SKM-1 treated with dmso at 0.1 percent for 144 hours (cell line): ENCODE measurements around the gene REEP2.
A peak's percentile ranks its signal among the peaks of the same experiment; 100 is the strongest.

ENCODE experiments used
- DNase-seq: peaks from one replicate; lab custom pipeline; 2025; ENCODE audit not compliant: unreplicated experiment; lab: John Stamatoyannopoulos, UW

The REEP2 gene

DNA sequence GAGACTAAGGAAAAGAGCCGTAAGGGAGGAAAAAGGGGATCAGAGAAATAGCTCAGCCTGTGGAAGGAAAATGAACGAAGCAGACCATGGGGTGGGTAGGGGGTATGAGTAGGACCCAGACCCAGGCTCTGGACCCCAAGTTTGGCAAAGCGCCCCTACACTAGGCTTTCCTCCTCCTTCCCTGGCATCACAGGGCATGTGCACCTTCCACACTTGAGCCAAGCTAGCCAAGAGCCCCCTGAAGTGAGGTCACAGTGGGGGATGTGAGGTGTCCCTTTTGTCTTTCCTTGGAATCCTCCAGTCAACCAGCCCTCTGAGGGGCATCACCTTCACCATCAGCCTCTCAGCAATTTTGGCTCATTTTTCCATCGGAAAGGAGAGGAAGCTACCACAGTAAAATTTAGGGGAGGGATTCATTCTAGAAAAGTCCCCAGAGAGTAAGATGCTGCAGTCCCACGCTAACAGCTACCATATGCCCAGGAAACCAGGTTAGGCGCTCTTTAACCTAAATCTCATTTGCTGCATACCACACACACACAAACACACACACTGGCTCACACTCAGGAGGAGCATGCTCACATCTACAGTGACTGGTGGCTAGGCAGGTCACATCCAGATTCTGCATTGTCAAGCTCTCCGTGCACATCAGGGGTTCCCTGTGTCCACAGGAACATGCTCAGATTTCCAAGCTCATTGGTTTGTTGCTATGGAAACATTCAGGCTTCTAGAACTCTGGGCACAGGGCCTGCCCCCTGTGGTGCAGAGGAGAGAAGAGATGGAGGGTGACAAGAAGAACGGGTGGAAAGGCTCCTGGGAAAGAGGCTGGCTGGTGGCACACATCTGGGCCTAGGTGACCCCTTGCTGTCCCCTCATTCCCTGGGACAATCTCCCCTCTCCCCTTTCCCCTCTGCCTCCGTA lies 9.9 kb downstream of the REEP2 start:
- no peak for DNase-seq

DNA sequence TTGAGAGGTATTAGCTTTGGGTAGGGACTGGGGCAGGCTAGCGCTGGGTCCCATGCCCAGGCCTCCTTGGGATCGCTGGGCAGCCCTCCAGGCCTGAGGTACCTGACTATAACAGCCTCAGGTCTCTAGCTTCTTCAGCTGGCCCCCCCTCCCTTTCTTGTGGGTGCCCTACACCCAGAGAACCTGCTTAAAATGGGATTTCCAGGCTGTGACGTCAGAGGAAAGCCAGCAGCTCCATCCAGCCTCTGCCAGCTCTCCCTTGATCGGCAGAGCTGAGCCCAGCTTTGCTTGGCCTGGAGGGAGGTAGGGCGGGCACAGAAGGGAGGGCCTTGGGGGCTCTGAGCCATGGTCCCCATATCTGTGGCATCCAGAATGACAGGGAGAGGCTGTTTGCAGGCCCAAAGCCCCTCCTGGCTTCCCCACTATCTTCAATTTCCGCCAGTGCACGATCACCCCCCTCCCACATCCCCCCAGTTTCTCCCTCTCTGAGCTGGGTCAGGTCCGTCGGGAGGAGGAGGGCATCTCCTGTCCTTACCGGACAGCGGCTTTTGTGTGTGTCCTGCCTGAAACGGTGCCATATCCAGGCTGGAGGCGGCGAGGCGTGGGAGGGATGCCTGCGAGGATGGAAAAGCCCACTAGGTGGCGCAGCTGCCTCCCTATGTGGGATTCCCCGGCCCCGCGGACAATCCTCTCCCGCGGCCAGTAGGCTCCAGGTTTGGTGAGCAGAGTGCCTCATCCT lies 10.8 kb downstream of the REEP2 start:
- DNase-seq: peak; percentile 86

DNA sequence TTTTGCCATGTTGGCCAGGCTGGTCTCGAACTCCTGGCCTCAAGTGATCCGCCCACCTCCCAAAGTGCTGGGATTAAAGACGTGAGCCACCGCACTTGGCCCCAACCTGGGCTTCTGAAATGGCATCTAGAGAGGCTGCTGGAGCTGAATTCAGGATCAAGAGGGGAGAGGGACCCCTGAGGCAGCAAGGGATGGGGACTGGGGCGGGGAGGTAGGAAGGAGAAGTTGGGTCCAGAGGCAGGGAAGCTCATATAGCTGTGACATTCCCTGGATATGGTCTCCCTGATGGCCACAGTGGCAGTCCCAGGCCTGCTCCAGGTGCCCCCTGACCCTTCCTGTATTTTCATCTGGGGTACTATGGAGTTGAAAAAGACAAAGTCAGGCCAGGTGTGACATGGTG lies 12.1 kb downstream of the REEP2 start:
- no peak for DNase-seq

DNA sequence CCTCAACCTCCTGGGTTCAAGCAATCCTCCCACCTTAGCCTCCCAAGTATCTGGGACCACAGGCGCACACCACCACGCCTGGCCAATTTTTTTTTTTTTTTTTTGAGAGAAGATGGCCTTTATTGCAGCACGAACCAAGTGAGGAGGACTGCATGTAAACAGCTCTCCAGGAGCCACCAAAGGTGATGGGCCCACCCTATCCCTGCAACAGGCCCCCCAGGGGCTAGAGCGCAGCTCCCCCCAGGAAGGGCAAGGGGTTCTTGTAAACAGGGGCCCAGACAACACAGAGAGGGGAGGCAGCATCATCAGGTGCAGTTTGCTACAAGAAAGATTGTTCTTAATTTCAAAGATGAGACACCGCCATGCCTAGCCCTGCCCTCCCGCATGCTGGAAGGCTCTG lies 13.9 kb downstream of the REEP2 start:
- no peak for DNase-seq

DNA sequence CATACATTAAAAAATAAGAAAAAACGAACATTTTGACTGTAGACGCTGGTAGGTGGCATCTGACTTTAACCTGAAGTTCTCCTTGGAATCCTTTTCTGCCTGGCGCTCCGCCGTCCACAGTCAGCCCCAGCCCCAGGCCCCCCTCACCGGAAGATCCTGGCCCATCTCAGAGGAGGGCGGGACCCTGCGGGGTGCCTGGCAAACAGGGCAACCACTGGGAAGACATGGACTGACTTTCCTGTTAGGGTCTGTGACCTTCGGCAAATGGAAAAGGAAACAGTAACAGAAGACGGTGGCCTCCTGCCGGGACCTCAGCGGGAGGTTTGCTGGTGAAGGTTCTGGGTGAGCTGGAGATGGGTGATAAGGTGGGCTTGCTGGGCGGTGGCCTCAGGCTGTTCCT lies 14.7 kb downstream of the REEP2 start:
- DNase-seq: no peak

DNA sequence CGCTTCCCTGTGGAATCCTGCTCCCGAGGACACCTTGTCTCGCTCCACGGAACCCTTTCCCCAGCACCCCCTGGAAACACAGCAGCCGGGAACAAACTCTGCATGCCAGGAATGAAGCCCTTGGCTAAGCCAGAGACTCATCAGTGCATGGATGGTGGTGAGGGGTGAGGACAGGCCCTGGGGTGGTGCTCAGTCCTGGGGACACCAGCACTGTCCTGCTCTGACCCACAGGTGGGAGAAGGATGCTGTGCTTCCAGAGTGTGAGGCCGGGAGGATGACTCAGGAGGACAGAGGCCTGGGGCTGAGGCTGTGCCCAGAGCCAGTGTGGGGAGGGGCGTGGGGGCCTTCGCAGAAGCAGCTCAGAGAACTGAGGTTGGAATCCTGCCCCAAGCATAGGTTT lies 15.3 kb downstream of the REEP2 start:
- DNase-seq: no peak

DNA sequence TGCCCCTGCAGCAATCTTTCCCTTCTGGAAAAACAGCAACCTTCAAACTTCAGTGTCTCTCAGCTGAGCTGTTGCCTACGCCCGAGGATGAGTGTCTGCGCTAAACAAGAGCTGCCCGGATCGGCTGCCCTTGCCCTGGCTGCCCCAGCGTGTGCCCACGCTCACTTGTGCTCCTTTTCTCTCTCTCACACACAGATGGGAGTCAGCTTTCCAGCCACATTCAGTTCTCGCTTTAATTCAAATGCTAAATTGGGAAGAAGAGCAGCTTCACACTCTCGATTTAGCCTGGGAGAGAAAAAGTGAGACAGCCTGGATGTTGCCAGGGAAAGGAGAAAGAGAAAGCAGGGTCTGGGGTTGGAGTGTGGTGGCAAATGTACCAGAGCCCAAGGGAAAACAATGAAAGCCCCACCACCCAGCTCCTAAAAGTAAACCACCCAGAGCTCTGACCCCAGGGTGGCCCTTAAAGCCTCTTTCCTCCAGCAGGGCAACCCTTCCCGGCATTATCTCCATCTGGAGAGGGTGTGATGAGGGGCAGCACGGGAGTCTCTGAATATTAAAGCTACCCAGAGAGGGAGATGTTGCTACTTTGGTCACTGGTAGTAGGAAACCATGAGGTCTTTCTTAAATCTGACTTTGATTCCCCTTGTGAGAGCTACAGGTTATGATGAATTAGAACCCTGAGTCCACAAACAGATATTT lies 16.5 kb downstream of the REEP2 start:
- DNase-seq: no peak

DNA sequence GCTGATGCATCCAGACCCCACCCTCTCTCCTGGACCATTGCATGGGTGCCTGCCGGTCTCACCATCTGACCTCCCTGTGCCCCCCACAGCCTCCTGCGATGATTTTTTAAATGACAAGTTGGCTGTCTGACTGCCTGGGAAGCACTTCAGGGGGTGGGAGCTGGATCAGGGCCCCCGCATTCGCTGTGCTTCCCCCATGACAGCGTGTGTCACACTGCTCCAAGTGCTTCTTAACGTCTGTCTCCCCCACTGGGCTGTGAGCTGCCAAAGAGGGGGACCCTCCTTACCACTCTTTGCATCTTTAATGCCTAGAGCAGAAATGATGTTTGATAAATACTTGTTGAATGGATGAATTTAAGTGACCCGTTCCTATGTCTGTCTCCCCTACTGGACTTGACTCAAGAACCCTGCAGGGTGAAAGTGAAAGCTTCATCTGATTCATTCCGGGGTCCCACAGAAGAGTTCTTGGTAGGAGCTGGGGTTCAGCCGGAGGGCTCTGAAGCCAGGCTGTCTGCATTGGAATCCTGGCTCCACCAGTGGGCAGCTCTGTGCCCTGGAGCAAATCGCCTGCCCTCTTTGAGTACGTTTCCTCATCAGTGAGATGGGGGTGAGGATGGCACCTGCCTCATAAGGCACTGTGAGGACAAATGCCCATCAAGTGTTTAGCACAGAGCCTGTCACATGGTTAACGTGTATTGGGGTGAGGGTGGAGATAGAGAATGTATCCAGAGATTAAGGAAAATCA lies 18.8 kb downstream of the REEP2 start:
- DNase-seq: no peak

DNA sequence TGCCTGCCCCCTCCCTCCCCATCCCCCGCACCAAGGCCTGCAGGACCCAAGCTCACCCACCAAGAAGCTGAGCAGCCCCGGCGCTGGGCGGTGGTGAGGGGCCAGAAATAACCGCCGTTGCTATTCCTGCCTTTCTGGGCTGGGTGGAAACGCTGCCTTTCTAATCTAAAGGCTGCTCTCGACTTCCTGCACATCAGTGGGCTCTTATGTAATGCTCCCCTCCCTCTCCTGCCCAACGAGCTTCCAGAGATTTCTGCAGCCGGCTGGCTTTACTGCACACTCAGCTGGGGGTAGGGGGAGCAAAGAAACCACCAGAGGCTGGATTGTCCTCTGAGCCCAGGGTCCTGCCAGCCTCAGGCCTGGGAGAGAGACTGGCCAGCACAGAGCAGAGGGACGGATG lies 19.5 kb downstream of the REEP2 start:
- DNase-seq: no peak

DNA sequence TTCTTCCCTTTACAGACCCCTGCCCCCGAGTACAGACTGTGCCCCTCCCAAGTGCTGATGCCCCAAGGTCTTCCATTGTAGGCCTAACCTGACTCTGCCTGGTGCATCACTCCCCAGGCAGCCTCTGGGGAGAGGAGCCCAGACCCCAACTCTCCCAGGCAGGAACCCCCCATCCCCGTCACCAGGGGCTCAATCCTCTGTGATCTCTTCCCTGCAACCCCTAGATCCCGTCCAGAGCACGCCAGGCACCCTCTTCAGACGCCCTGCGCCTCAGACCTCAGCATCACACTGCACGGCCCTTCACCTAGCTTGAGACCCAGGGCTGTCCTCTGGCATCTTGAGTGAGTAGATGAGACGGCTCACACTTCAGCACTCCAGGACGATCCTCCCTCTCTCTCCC lies 20.0 kb downstream of the REEP2 start:
- DNase-seq: no peak

DNA sequence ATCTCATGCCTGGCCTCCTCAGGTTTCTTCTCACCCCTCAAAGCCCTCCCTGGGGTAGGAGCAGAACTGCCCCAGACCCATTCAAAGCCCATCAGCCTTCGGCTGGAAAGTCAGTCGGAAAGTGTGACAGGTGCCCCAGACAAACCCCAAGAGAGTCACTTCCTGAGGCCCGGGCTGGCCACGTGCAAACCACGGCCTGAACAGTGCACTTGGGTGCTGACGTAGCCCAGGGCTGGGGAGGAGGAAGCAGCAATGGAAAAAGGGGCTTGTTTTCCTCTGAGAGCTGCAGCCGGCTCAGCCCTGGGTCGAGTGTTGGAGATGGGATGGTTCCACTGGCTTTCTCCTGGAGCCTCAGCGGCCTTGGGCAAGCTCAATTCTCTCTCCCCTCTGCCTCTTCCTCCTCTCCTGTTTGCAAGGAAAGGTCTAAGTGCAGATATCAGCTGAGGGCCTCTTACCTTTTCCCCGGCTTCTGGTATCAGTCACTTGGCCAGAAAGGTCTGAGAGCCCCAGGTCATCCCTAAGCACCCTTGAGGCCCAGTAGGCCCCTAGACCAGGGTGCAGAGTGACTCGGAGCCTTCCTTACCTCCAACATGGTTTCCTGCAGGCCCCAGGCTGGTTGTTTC lies 20.6 kb downstream of the REEP2 start:
- peak; percentile 26 for DNase-seq

DNA sequence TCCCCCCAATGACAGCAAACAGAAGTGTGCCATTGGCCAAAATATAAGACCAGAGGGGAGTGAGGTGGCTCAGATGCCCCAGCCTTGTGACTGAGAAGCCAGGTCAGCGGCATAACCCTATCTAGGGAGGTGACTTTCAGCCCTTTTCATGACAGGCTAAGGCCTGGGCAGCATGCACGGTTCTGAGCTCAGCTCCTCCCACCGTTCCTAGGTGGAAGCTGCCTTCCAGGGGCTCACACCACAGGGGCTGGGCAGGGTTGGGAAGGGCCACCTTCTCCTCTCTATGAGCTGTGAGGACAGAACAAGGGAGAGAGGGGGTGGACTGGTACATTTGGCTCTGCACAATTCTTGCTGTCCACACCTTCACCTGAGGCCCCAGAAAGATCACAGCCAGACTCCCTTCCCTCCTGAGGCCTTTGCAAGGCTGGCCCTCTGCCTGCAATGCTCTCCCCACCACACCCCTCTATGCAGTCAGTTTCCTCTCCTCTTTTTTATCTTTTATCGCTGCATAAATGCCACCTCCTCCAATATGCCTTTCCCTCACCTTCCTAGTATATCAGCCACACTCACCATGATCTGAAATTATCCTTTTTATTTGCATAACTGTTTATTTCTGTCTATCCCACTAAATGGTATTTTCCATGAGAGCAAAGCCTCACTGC lies 21.3 kb downstream of the REEP2 start:
- no peak for DNase-seq

DNA sequence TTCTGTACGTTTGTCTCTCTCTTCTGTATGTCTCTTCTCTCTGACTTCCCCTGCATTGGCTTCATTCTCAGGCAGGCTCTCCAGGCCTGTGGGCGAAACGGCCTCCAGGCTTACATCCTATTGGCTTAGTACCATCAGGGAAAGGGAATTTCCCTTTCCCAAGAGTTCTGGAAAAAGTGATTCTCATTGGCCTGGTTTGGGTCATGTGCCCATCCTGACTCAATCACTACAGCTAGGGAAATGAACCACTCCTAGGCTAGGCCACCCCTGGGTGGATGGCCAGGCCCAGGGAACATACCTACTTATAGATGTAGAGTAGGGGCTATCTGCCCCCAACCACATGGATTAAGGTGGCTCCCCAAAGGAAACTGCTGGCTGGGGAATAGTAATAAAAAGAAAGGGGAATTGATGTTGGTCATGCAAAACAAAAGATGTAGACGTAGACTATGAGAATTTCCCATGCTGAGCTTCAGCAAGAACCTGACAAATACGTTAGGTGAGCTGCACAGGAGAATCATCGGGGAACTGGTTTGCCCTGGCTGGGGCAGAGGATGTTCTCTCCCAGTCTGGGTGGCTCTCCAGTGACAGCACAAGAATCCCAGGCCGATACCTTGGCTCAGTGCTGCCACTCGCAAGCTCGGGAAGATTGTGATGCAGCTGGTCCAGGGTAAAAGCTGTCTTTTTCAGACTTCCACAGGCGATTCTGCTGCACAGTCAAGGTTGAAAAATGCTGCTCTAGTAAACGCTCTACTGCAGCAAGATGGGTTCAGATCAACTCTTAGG lies 22.7 kb downstream of the REEP2 start:
- DNase-seq: no peak

DNA sequence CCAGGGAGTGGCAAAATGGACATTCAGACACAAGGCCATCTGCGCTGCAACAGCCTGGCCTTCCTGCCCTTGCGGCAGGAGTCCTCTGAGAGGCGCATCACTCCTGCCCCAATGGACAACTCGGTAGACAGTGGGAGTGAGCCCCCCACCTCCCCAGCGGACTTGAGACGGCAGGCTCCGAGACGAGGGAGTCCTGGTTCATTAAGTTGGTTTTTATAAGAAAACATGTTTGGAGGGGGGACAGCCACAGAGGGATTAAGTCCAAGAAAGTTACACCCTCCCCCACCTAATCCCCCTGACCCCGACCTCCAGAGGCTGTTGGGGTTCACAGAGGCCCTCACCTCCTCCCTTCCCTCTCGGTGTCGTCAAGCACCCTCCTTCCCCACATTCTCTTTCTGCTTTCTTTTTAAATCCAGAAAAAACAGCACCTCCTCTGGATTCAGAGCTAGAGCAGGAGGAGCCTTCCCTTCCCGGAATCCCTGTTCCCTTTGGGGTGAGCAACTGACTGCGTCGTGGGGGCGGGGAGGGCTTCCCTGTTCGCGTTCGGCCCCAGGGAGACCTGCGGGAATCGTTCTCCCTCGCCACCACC lies 24.7 kb downstream of the REEP2 start:
- no peak for DNase-seq

DNA sequence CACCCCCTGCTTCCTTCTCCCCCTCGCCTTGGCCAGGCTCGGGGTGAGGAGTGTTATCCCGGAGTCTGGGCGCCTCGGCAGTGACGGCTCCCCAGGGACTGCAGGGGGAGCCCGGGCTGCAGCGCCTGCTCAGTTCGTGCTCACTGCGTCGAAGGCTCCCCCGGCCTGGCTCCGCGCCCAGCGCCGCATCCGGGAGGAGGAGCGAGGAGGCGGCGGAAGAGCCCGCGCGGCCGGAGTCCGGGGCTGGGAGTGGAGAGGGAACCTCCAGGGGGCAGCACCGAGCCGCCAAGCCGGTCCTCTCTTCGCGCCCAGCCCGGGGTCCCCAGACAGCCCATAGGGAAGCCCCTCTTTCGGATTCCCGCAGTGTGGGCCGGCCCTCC lies 25.1 kb downstream of the REEP2 start:
- peak; percentile 93 for DNase-seq

DNA sequence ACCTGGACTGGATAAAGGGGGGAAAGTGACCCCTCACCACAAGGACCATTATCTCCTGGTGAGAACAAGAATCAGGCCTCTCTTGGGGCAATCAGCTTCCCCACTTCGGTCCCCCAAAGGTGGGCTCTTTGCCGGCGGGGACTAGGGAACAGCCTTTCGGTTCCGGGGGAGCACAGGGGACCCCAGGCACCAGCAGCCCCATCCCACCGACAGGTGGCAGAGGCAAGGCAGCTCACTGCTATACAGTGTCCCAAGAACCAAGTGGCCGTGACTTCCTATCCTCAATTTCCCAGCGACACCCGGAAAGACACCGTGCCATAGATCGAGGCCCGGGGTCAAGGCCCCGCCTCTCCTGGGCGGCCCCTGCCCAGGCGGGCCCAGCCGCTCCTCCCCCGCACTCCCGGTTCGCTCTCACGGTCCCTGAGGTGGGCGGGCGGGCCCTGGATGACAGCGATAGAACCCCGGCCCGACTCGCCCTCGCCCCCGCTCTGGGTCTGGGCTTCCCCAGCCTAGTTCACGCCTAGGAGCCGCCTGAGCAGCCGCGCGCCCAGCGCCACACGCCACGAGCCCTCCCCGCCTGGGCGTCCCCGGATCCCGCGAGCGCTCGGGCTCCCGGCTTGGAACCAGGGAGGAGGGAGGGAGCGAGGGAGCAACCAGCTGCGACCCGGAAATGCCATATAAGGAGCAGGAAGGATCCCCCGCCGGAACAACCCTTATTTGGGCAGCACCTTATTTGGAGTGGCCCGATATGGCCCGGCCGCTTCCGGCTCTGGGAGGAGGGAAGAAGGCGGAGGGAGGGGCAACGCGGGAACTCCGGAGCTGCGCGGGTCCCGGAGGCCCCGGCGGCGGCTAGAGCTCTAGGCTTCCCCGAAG lies 25.8 kb downstream of the REEP2 start:
- DNase-seq: peak; percentile 98

DNA sequence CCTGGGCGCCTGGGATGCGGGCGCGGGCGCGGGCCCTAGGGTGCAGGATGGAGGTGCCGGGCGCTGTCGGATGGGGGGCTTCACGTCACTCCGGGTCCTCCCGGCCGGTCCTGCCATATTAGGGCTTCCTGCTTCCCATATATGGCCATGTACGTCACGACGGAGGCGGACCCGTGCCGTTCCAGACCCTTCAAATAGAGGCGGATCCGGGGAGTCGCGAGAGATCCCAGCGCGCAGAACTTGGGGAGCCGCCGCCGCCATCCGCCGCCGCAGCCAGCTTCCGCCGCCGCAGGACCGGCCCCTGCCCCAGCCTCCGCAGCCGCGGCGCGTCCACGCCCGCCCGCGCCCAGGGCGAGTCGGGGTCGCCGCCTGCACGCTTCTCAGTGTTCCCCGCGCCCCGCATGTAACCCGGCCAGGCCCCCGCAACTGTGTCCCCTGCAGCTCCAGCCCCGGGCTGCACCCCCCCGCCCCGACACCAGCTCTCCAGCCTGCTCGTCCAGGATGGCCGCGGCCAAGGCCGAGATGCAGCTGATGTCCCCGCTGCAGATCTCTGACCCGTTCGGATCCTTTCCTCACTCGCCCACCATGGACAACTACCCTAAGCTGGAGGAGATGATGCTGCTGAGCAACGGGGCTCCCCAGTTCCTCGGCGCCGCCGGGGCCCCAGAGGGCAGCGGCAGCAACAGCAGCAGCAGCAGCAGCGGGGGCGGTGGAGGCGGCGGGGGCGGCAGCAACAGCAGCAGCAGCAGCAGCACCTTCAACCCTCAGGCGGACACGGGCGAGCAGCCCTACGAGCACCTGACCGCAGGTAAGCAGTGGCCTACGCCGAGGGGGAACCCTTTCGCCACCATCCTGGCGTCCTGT lies 26.6 kb downstream of the REEP2 start, which contains the start of gene EGR1:
Gene EGR1 (plus strand): TSS at position 219 of the 864 bp plus-strand sequence. CDS start 283 bp downstream, at position 502.
- peak; percentile 89 for DNase-seq
